Endometrial microvascular endothelial cells (primary cell): ENCODE results near the gene GDPD2. TPM values are rescaled to one million over a fixed set of nuclear protein-coding genes. Genes with fewer than 3 reads are reported as not detected.

Experiments
- in situ Hi-C: cut with HindIII; loops from 2 replicates; pipeline ENCODE4 v1.10.0; 2017; ENCODE audit warnings: low sequenced_read_pairs, low pct_unique_long_range_greater_than_20kb; ENCODE audit errors: inconsistent ontology term
- total RNA-seq: library from RNA; depleted of rRNA; stranded (reverse); fragments of >200 nt; gene quantifications from one replicate; pipeline ENCODE4 v1.2.3, GENCODE V29; 2015; ENCODE audit errors: inconsistent ontology term

Gene GDPD2
- total RNA-seq, 1 donor from 2014 or later, result not detected

GRCh38 chrX:70464051-70464450 is 40.9 kb downstream of the GDPD2 start:
- in situ Hi-C loops, result no loop called here

- in situ Hi-C loops, result no loop called here
These were observed 43.9 kb downstream of the GDPD2 start for GRCh38 chrX:70466968-70467367.

GRCh38 chrX:70468709-70469108 is 45.6 kb downstream of the GDPD2 start:
- in situ Hi-C loops, result no loop called here

GRCh38 chrX:70470850-70471289 is 47.8 kb downstream of the GDPD2 start:
- in situ Hi-C loops, result no loop called here

- in situ Hi-C loops, result no loop called here
These were observed 53.2 kb downstream of the GDPD2 start for GRCh38 chrX:70476166-70476933.

DNA sequence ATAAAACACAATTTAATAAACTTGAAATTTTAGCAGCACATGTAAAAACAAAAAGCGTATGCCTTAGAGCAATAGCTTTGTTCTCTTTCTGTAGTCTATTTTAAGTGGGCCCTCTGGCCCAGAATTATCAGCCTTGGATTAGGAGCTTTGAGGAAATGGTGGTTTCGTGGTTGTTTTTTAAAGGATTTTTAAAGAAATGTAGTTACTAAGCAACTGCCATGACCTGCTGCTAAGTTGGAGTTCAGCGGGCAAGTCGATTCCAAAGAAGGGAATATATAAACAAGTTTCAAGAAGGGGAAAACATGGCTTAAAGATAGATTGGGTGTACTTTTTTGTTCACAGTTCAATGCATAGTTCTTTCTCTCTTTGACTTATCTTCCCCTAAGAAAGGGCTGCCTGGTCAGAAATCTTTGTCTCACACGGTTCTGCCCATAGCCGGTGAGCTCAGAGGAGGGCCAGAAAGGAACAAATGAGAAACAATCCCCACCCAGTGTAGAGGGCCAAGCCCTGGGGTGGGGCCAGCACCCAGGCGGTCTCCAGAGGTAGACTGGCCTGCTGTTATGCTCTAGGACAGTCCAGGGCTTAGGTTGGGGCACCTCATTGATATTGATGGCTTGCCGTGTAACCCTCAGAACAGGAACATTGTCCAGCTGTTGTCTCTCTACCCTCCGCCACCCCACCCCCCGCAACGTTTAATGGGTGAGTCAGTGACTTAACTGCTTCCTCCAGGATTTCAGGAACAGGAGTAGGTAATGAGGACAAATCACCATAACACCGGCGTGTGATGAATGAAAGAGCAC is 54.0 kb downstream of the GDPD2 start:
- in situ Hi-C loops, result no loop called here

GRCh38 chrX:70477734-70478075 is 54.6 kb downstream of the GDPD2 start:
- in situ Hi-C loops, result no loop called here

GRCh38 chrX:70478526-70479245 is 55.6 kb downstream of the GDPD2 start:
- in situ Hi-C loops, result no loop called here

- in situ Hi-C loops, result no loop called here
These were observed 56.3 kb downstream of the GDPD2 start for GRCh38 chrX:70479247-70479921.

DNA sequence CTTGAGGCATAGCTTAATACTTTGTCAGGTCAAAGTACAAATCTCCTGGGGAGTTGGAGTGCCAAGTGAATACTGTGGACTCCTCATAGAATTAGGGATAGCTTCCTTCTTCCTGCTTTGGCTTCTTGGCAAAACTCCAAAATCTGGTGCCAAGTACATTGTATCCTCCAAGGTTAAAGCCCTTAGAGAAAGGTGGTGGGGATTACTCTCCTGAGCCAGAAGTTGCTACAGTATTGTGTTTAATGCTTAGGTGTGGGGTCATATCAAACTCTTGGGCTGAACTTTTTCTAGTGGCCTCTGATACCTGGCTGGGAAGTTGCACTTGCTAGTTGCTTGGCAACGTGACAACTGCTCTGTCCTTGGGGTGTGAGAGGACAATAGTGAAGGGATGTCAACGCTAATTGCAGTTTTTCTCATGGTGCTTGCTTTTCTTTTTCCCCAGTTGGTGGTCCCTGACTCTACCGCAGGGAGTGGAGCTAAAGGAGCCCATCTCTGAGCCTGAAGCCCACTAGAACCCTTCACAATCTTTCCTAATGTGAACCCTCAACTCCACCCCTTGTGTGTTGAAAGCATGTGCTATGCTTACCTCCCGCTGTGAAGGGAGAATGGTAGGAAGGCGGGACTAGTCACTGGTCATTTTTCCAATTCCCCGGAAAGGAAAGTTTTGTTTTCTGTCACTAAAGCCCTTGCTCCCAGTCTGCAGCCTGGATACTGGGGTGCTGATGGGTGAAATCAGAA is 57.0 kb downstream of the GDPD2 start:
- in situ Hi-C loops, result no loop called here

- in situ Hi-C loops, result no loop called here
These were observed 57.5 kb downstream of the GDPD2 start for GRCh38 chrX:70480660-70481018.

DNA sequence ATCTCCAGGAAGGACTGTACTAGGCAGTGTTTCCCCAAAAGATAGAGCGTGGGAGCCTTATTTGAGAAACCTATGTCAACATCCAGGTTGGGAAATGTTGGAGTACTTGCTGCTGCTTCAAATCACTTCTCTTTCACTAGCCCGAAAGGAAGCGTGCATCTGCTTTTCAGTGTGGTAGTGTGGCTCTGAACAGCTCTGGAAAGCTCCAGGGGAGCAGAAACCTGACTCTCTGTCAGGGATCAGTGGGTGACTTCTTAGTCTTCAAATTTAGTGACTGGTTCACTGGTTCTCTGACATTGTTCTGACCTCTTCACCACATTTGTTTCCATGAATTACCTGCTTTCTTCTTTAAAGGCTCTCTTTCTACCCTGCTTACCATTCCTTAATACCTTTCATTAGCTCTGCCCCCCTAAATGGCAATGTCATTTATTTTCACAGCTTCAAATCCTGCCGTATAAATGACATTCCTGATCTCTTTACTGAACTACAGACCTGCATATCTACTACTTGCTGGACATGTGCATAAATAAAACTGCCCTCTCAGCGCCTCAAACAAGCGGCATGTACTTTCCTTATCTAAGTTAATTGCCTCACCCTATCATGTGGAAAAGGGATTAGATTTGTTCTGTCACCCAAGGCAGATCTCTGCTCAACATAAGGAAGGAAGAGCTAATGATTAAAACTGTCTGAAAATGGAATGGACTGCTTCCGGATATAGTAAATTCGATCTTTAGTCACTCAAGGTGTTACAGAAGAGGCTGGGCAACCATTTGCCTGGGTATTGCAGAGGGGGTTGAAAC is 58.6 kb downstream of the GDPD2 start:
- in situ Hi-C loops, result no loop called here

- in situ Hi-C loops, result no loop called here
These were observed 59.2 kb downstream of the GDPD2 start for GRCh38 chrX:70482300-70482699.

Other genes with a start within 250 kb of the GDPD2 start
- gene DGAT2L6, start 245.8 kb upstream of the GDPD2 start, total RNA-seq, result not detected
- not detected for gene AWAT1, start 188.7 kb upstream of the GDPD2 start, total RNA-seq
- not detected for gene P2RY4, start 163.1 kb upstream of the GDPD2 start, total RNA-seq
- gene ARR3, start 155.0 kb upstream of the GDPD2 start, total RNA-seq, result not detected
- gene RAB41, start 141.1 kb upstream of the GDPD2 start, total RNA-seq, result not detected
- 69.4 TPM for gene PDZD11, start 133.4 kb upstream of the GDPD2 start, total RNA-seq
- gene KIF4A, start 133.2 kb upstream of the GDPD2 start, total RNA-seq, result 24.3 TPM
- 1.5 TPM for gene DLG3, start 21.5 kb downstream of the GDPD2 start, total RNA-seq